K562 (cell line): ENCODE data around the gene AZU1. TPM values are rescaled to one million over a fixed set of nuclear protein-coding genes. Genes with fewer than 3 reads are reported as not detected.

Source experiments
- CCNT2 ChIP-seq: IDR thresholded peaks from 2 replicates; pipeline ENCODE4 v1.6.1; 2011; ENCODE audit warnings: borderline replicate concordance, low read depth, mild to moderate bottlenecking, moderate library complexity, mixed read lengths, low read length; ENCODE audit not compliant: insufficient read length; ENCODE audit errors: extremely low read depth
- GABPB1 ChIP-seq: sonication (generic); formaldehyde crosslinking; IDR thresholded peaks from 2 replicates; pipeline ENCODE4 v1.8.0; 2022; ENCODE audit warnings: mild to moderate bottlenecking, missing genetic modification reagents
- HCFC1 ChIP-seq: IDR thresholded peaks from 2 replicates; pipeline ENCODE4 v1.6.1; 2012; ENCODE audit warnings: low read depth, low read length, improper control_type of control experiment
- HIVEP1 ChIP-seq: fragments of 250-450 bp; sonication (Bioruptor Pico); IDR thresholded peaks from 2 replicates; pipeline ENCODE4 v1.4.0; 2020; ENCODE audit warnings: mild to moderate bottlenecking
- MECOM ChIP-seq: fragments of 250-450 bp; sonication (Bioruptor Pico); IDR thresholded peaks from 2 replicates; pipeline ENCODE4 v1.8.0; 2022; ENCODE audit warnings: inconsistent platforms
- MGA ChIP-seq: fragments of 450-650 bp; IDR thresholded peaks from 2 replicates; pipeline ENCODE4 v1.6.1; 2016; ENCODE audit warnings: mild to moderate bottlenecking, moderate library complexity
- MTA3 ChIP-seq: fragments of 450-650 bp; formaldehyde crosslinking; IDR thresholded peaks from 2 replicates; pipeline ENCODE4 v1.6.1; 2017; ENCODE audit warnings: mild to moderate bottlenecking, borderline replicate concordance
- NR4A1 ChIP-seq, 2 experiments: fragments of 250-450 bp in 1 of 2; fragments of 450-650 bp in 1 of 2; sonication (Bioruptor Pico) in 1 of 2; IDR thresholded peaks; 2 replicates each; pipeline versions ENCODE4 v1.4.0 to v1.6.1; 2016 to 2020; ENCODE audit warnings: mild to moderate bottlenecking in 2 of 2, missing compliant biosample characterization in 1 of 2, missing genetic modification characterization in 1 of 2, moderate library complexity in 1 of 2
- NUFIP1 ChIP-seq: fragments of 450-650 bp; IDR thresholded peaks from 2 replicates; pipeline ENCODE4 v1.6.1; 2018; ENCODE audit not compliant: partially characterized antibody
- SNIP1 ChIP-seq: fragments of 450-650 bp; IDR thresholded peaks from 2 replicates; pipeline ENCODE4 v1.7.1; 2017; ENCODE audit warnings: low read depth, mild to moderate bottlenecking
- USF1 ChIP-seq: sonication (generic); formaldehyde crosslinking; IDR thresholded peaks from 2 replicates; pipeline ENCODE4 v1.9.0; 2022; ENCODE audit warnings: mild to moderate bottlenecking, missing genetic modification reagents
- WHSC1 ChIP-seq: IDR thresholded peaks from one replicate; pipeline ENCODE4 v1.6.1; 2012; ENCODE audit warnings: low read length, control low read depth, inconsistent platforms
- ZBTB17 ChIP-seq: fragments of 450-650 bp; formaldehyde crosslinking; IDR thresholded peaks from 2 replicates; pipeline ENCODE4 v1.4.0; 2020; ENCODE audit warnings: mild to moderate bottlenecking
- ZNF263 ChIP-seq: sonication (generic); formaldehyde crosslinking; IDR thresholded peaks from 2 replicates; pipeline ENCODE4 v1.8.0; 2022; ENCODE audit warnings: mild to moderate bottlenecking, missing genetic modification reagents, borderline replicate concordance
- polyA plus RNA-seq, 8 experiments: library from polyadenylated mRNA; depleted of rRNA in 4 of 8; stranded (reverse) in 5 of 8; unstranded in 3 of 8; fragments of >200 nt; fragmentation: Nextera tagmentation in 2 of 8; fragmentation: Illumina TruSeq in 1 of 8; extraction: Ambion mirVana in 2 of 8; extraction: Trizol in 1 of 8; gene quantifications; 2 replicates each; pipeline versions ENCODE4 v1.2.1 to v1.2.3, GENCODE V29; 2011 to 2014; ENCODE audit warnings: inconsistent platforms in 1 of 8, missing spikeins in 1 of 8
- total RNA-seq, 7 experiments: library from RNA; depleted of rRNA in 6 of 7; stranded (reverse); fragments of >200 nt in 6 of 7; fragmentation: Illumina TruSeq in 2 of 7; extraction: Trizol in 2 of 7; gene quantifications; 2 replicates each; pipeline versions ENCODE4 v1.2.1 to v1.2.3, GENCODE V29; 2011 to 2021; ENCODE audit warnings: low replicate concordance in 1 of 7

The AZU1 gene
- total and polyA plus RNA-seq, 9 of the 15 experiments (the other 6 are each of a cell fraction or from before 2014, with no cell fraction given), result 0.29 to 1.9 (median 0.59) TPM; not detected in 3

GRCh38 chr19:862581-863314 lies 35.1 kb downstream of the AZU1 start (continued):
- TF ChIP-seq MGA (peak; percentile 63; the same call in 1 of the 2 replicates), USF1 (CRISPR knock-in tag) (peak; percentile 91), NR4A1 (CRISPR knock-in tag; IDR thresholded peaks at IDR 0.05) (0 out of 2 replicates have a peak, but pooled peaks have one; percentile 22), NR4A1 (tag; IDR thresholded peaks at IDR 0.05) (no peak), ZBTB17 (CRISPR knock-in tag) (no peak), MTA3 (0 out of 2 replicates have a peak, but pooled peaks have one; percentile 60), WHSC1 (no peak), MECOM (CRISPR knock-in tag) (no peak), HIVEP1 (CRISPR knock-in tag) (no peak), ZNF263 (CRISPR knock-in tag) (0 out of 2 replicates have a peak, but pooled peaks have one; percentile 45), HCFC1 (no peak), NUFIP1 (no peak), SNIP1 (no peak), CCNT2 (peak; percentile 56), GABPB1 (CRISPR knock-in tag) (peak; percentile 47)
